ENCODE data around the gene CDKL5.

GRCh38 chrX:18542131-18542530, 116.7 kb downstream of the CDKL5 start:
- TF ChIP-seq CTCF (IDR thresholded peaks at IDR 0.05; ENCODE audit: low read depth, low read length) (no peak), EZH2phosphoT487 (IDR thresholded peaks at IDR 0.05; ENCODE audit: low read depth) (no peak)

Measured in OCI-LY3 (cell line).